Brain microvascular endothelial cell (primary cell): ENCODE measurements around the gene TXK.
A peak's percentile ranks its signal among the peaks of the same experiment; 100 is the strongest.

ENCODE experiments used
- DNase-seq: peaks from one replicate; pipeline ENCODE4 v3.0.0-alpha.2; 2020
- H3K27ac ChIP-seq: fragments of 250-450 bp; sonication (Bioruptor Pico); 2 replicates; pipeline ENCODE4 v1.5.1; 2020; ENCODE audit warnings: mild to moderate bottlenecking, moderate library complexity
- H3K27me3 ChIP-seq: fragments of 250-450 bp; sonication (Bioruptor Pico); replicated peaks from 2 replicates; pipeline ENCODE4 v1.5.1; 2020; ENCODE audit warnings: mild to moderate bottlenecking
- H3K36me3 ChIP-seq: fragments of 250-450 bp; sonication (Bioruptor Pico); replicated peaks from 2 replicates; pipeline ENCODE4 v1.5.1; 2020; ENCODE audit warnings: mild to moderate bottlenecking
- H3K4me3 ChIP-seq: 2 replicates; pipeline ENCODE4 v1.5.1; 2011; ENCODE audit warnings: low read depth, mild to moderate bottlenecking, control low read depth, low read length, moderate library complexity
- in situ Hi-C: cut with HindIII; loops from 2 replicates; pipeline ENCODE4 v1.10.0; 2017; ENCODE audit warnings: low sequenced_read_pairs, low pct_ligation_motif_present
- TF ChIP-seq, protein P1 (sequence below): IDR thresholded peaks from 2 replicates; pipeline ENCODE4 v1.5.1; 2011; ENCODE audit warnings: low read depth, mild to moderate bottlenecking, moderate library complexity, low read length, control low read depth, inconsistent platforms; ENCODE audit errors: missing control alignments

The TXK gene

DNA sequence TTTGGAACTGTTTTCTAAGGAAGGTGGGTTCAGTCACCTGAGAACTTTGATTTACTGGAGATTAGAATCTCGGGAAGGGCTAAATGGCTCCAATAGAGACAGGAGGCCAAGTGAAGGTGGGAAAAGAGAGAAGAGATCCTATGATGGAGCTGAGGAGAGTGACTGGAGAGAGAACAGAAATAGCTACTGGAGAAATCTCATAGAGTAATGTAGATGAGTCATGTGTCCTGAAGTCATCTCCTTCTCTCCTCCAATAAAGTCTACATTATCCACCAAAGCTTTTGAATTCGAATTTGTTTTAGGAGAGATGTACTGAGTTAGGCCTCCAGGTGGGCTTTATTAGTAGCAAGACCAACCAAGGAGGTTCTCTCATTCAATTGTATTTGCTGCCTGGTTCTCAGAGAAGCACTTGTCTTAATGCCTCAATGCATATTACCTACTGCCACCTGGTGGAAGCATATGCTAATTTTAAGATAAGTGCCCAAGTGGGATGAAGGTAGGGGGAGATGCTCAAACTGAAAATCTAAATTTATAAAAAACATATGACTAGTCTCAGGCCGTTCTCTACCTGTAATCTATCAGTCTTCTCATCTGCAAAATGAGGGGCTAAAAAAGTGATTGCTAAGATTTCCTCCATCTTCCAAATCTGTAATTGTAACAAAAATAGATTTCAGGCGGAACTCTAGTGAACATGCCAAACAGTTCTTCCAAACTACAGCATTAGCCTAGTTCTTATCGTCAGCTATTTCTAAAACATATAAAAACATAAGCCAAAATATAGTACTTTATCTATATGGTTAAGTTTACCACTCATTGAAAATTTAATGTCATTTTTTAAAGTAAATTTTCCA lies 24.4 kb downstream of the TXK start:
- in situ Hi-C loops: no loop called here

GRCh38 chr4:48108309-48109073 lies 25.6 kb downstream of the TXK start:
- TF ChIP-seq, protein P1, sequence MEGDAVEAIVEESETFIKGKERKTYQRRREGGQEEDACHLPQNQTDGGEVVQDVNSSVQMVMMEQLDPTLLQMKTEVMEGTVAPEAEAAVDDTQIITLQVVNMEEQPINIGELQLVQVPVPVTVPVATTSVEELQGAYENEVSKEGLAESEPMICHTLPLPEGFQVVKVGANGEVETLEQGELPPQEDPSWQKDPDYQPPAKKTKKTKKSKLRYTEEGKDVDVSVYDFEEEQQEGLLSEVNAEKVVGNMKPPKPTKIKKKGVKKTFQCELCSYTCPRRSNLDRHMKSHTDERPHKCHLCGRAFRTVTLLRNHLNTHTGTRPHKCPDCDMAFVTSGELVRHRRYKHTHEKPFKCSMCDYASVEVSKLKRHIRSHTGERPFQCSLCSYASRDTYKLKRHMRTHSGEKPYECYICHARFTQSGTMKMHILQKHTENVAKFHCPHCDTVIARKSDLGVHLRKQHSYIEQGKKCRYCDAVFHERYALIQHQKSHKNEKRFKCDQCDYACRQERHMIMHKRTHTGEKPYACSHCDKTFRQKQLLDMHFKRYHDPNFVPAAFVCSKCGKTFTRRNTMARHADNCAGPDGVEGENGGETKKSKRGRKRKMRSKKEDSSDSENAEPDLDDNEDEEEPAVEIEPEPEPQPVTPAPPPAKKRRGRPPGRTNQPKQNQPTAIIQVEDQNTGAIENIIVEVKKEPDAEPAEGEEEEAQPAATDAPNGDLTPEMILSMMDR: no peak
- H3K4me3 ChIP-seq: no peak overlapping the region
- H3K27ac ChIP-seq: no peak overlapping the region
- no peaks in the 10 kb centered on the region for H3K27me3 ChIP-seq
- no peaks in the 10 kb centered on the region for H3K36me3 ChIP-seq
- no peak for DNase-seq
- in situ Hi-C loops: no loop called here

More for the DNA sequence above, 24.4 kb downstream of the TXK start:
- TF ChIP-seq, protein P1: peak; percentile 71
- DNase-seq: peak; percentile 43
- Histone ChIP-seq H3K36me3 (no peaks in the 10 kb centered on the region), H3K27me3 (no peaks in the 10 kb centered on the region), H3K4me3 (no peak overlapping the region), H3K27ac (no peak overlapping the region)

DNA sequence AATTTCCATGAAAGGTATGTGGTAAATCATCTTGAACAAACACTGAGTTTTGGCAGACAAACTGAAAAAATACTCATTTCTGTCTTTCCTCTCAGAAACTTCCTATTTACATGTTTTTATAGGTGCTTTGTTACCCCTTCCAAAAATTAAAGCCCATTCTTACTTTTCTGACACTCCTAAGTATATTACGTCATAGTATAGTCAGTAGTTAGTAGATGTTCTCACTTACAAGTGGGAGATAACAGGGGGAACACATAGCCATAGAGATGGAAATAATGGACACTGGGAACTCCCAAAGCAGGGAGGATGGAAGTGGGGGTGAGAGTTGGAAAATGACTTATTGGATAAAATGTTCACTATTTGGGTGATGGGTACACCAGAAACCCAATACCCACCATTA lies 28.8 kb downstream of the TXK start:
- Histone ChIP-seq H3K27me3 (no peaks in the 10 kb centered on the region), H3K36me3 (no peaks in the 10 kb centered on the region), H3K4me3 (no peak overlapping the region), H3K27ac (no peak overlapping the region)
- TF ChIP-seq, protein P1: no peak
- no peak for DNase-seq
- in situ Hi-C loops: no loop called here

DNA sequence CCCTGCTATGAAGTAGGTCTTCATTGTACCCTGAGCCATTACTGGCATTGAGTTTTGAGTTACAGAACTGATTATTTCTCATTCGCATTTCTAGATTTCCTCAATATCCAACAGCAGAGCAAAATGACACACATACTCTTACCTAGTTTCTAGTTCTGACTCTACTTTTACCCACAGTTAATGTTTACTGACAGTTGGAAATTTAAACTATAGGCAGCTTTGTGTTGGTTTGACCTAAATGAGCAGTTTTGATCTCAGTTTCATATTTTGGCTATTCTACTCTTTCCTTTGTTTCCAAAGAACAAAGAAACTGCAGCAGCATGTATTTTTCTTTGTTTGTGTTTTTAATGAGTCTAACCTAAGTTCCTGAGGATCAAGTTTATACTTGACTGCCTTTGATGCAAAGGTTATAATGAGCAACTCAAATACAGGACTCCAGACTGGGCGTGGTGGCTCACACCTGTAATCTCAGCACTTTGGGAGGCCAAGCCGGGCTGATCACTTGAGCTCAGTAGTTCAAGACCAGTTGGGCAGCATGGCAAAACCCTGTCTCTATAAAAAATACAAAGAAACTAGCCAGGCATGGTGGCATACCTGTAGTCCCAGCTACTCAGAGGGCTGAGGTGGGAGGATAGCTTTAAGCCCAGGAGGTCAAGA lies 30.4 kb downstream of the TXK start:
- Histone ChIP-seq H3K27ac (no peak overlapping the region), H3K36me3 (no peaks in the 10 kb centered on the region), H3K4me3 (no peak overlapping the region), H3K27me3 (no peaks in the 10 kb centered on the region)
- TF ChIP-seq, protein P1: no peak
- DNase-seq: no peak
- in situ Hi-C loops: no loop called here

GRCh38 chr4:48102303-48102702 lies 31.7 kb downstream of the TXK start:
- no peak for DNase-seq
- TF ChIP-seq, protein P1: peak; percentile 11
- Histone ChIP-seq H3K4me3 (no peak overlapping the region), H3K36me3 (no peaks in the 10 kb centered on the region), H3K27me3 (no peaks in the 10 kb centered on the region), H3K27ac (no peak overlapping the region)
- in situ Hi-C loops: no loop called here
